22Rv1 (cell line): ENCODE results near the gene PRDX1.

Experiments used
- ZFX ChIP-seq: fragments of 450-650 bp; IDR thresholded peaks from 2 replicates; pipeline ENCODE4 v1.6.1; 2017; ENCODE audit warnings: antibody characterized with exemption, borderline replicate concordance
- TF ChIP-seq, protein P1 (sequence below): fragments of 450-650 bp; IDR thresholded peaks from 2 replicates; pipeline ENCODE4 v1.5.1; 2017; ENCODE audit warnings: mild to moderate bottlenecking

DNA sequence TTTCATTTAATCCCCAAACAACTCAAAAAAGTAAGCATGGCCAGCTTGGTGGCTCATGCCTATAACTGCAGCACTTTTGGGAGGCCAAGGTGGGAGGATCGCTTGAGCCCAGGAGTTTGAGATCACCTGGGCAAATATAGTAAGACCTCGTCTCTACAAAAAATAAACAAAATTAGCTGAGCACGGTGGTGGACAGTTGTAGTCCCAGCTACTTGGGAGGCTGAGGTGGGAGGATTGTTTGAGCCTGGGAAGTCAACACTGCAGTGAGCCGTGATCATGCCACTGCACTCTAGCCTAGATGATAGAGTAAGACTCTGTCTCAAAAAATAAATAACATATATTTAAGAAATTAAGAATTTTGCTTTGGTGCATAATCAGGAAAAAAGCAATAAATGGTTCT, 22.8 kb upstream of the PRDX1 start:
- TF ChIP-seq, protein P1, sequence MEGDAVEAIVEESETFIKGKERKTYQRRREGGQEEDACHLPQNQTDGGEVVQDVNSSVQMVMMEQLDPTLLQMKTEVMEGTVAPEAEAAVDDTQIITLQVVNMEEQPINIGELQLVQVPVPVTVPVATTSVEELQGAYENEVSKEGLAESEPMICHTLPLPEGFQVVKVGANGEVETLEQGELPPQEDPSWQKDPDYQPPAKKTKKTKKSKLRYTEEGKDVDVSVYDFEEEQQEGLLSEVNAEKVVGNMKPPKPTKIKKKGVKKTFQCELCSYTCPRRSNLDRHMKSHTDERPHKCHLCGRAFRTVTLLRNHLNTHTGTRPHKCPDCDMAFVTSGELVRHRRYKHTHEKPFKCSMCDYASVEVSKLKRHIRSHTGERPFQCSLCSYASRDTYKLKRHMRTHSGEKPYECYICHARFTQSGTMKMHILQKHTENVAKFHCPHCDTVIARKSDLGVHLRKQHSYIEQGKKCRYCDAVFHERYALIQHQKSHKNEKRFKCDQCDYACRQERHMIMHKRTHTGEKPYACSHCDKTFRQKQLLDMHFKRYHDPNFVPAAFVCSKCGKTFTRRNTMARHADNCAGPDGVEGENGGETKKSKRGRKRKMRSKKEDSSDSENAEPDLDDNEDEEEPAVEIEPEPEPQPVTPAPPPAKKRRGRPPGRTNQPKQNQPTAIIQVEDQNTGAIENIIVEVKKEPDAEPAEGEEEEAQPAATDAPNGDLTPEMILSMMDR = no peak
- TF ChIP-seq ZFX = no peak
